ENCODE measurements around the gene SFMBT2.
"Not testable (repeated sequence)": the region's sequence is repeated elsewhere in the genome, so short reads cannot be mapped to it uniquely, and the experiment has no call there.

SFMBT2 gene

GRCh38 chr10:7196284-7196683 lies 214.6 kb downstream of the SFMBT2 start:
- no peaks in the 10 kb centered on the region for H3K27me3 ChIP-seq (ENCODE audit: insufficient read depth, low read length)
- H3K9ac ChIP-seq (ENCODE audit: low read depth, low read length): no peak overlapping the region
- H3K9me3 ChIP-seq (ENCODE audit: insufficient read depth, low read depth, low read length): no peaks in the 10 kb centered on the region; the same call in 1 of the 2 replicates
- H3K4me1 ChIP-seq (ENCODE audit: insufficient read depth, low read length): no peaks in the 10 kb centered on the region
- no peak overlapping the region for H3K27ac ChIP-seq (ENCODE audit: low read length)
- no peak overlapping the region for H3K4me3 ChIP-seq (ENCODE audit: low read length)
- no peaks in the 10 kb centered on the region; the same call in 1 of the 2 replicates for H3K36me3 ChIP-seq (ENCODE audit: insufficient read depth, low read depth, low read length)

DNA sequence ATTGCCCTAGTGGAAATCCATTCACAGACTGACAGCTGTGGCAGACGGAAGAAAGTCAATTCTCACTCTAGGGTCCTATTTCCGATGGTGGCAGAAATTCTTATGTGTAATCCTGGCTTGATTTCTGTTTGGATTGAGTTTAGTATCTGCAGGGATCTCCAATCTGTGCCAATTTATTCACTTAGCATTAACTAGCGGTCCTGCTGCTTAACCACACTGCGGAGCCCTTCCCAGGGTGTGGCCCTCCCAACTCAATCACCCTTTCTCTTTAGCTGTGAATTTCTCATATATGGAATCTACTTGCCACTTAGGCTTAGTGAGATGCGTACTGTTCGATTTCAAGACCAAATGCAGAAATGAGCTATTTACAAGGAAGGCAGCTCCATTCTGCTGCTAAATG lies 215.7 kb downstream of the SFMBT2 start:
- no peaks in the 10 kb centered on the region; the same call in 1 of the 2 replicates for H3K9me3 ChIP-seq (ENCODE audit: insufficient read depth, low read depth, low read length)
- H3K36me3 ChIP-seq (ENCODE audit: insufficient read depth, low read depth, low read length): no peaks in the 10 kb centered on the region; the same call in 1 of the 2 replicates
- H3K4me1 ChIP-seq (ENCODE audit: insufficient read depth, low read length): no peaks in the 10 kb centered on the region
- no peak overlapping the region for H3K27ac ChIP-seq (ENCODE audit: low read length)
- H3K4me3 ChIP-seq (ENCODE audit: low read length): no peak overlapping the region
- no peak overlapping the region for H3K9ac ChIP-seq (ENCODE audit: low read depth, low read length)
- no peaks in the 10 kb centered on the region for H3K27me3 ChIP-seq (ENCODE audit: insufficient read depth, low read length)

- no peaks in the 10 kb centered on the region; the same call in 1 of the 2 replicates for H3K9me3 ChIP-seq (ENCODE audit: insufficient read depth, low read depth, low read length)
- no peak overlapping the region for H3K9ac ChIP-seq (ENCODE audit: low read depth, low read length)
- no peak overlapping the region for H3K27ac ChIP-seq (ENCODE audit: low read length)
- no peaks in the 10 kb centered on the region; the same call in 1 of the 2 replicates for H3K36me3 ChIP-seq (ENCODE audit: insufficient read depth, low read depth, low read length)
- no peaks in the 10 kb centered on the region for H3K4me1 ChIP-seq (ENCODE audit: insufficient read depth, low read length)
- H3K4me3 ChIP-seq (ENCODE audit: low read length): no peak overlapping the region
- no peaks in the 10 kb centered on the region for H3K27me3 ChIP-seq (ENCODE audit: insufficient read depth, low read length)
Observed at GRCh38 chr10:7194571-7194970, 216.3 kb downstream of the SFMBT2 start.

GRCh38 chr10:7193369-7193768 lies 217.5 kb downstream of the SFMBT2 start:
- Histone ChIP-seq H3K4me3 (ENCODE audit: low read length) (no peak overlapping the region), H3K27me3 (ENCODE audit: insufficient read depth, low read length) (no peaks in the 10 kb centered on the region), H3K36me3 (ENCODE audit: insufficient read depth, low read depth, low read length) (no peaks in the 10 kb centered on the region; the same call in 1 of the 2 replicates), H3K9ac (ENCODE audit: low read depth, low read length) (no peak overlapping the region), H3K4me1 (ENCODE audit: insufficient read depth, low read length) (0 out of 2 replicates have a peak, but pooled peaks cover 1% of the 10 kb centered on the region), H3K27ac (ENCODE audit: low read length) (no peak overlapping the region), H3K9me3 (ENCODE audit: insufficient read depth, low read depth, low read length) (no peaks in the 10 kb centered on the region; the same call in 1 of the 2 replicates)

DNA sequence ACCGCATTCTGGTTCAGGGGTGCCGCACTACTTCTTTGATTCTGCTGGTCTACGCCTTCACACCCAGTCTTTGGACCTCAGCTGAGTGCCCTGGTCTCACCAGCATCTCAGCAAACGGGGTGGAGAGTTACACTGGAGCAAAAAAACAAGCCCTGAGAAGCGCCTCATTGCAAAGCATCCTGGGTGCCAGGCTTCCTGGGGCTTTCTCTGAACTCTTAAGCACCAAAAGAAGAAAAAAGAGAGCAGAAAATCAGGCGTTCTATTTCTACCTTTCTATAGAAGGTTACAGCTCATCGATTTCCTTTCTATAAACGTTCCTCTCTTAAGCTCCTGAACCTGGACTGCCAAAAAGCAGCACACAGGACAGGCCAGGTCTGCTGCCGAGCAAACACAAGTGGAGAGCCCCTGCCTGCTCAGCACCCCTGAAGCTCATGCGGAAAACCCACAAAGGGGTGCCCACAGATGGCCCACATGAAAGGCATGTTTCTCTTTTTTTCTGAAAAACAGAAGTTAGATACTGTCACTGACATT lies 217.9 kb downstream of the SFMBT2 start:
- H3K4me1 ChIP-seq (ENCODE audit: insufficient read depth, low read length): 0 out of 2 replicates have a peak, but pooled peaks cover 2% of the 10 kb centered on the region
- no peak overlapping the region for H3K27ac ChIP-seq (ENCODE audit: low read length)
- no peaks in the 10 kb centered on the region; the same call in 1 of the 2 replicates for H3K36me3 ChIP-seq (ENCODE audit: insufficient read depth, low read depth, low read length)
- H3K27me3 ChIP-seq (ENCODE audit: insufficient read depth, low read length): no peaks in the 10 kb centered on the region
- H3K9me3 ChIP-seq (ENCODE audit: insufficient read depth, low read depth, low read length): no peaks in the 10 kb centered on the region; the same call in 1 of the 2 replicates
- H3K4me3 ChIP-seq (ENCODE audit: low read length): no peak overlapping the region
- no peak overlapping the region for H3K9ac ChIP-seq (ENCODE audit: low read depth, low read length)

- H3K27ac ChIP-seq (ENCODE audit: low read length): no peak overlapping the region
- H3K36me3 ChIP-seq (ENCODE audit: insufficient read depth, low read depth, low read length): no peaks in the 10 kb centered on the region; the same call in 1 of the 2 replicates
- no peaks in the 10 kb centered on the region for H3K27me3 ChIP-seq (ENCODE audit: insufficient read depth, low read length)
- no peak overlapping the region for H3K4me3 ChIP-seq (ENCODE audit: low read length)
- H3K4me1 ChIP-seq (ENCODE audit: insufficient read depth, low read length): 0 out of 2 replicates have a peak, but pooled peaks cover 2% of the 10 kb centered on the region
- no peak overlapping the region for H3K9ac ChIP-seq (ENCODE audit: low read depth, low read length)
- no peaks in the 10 kb centered on the region; the same call in 1 of the 2 replicates for H3K9me3 ChIP-seq (ENCODE audit: insufficient read depth, low read depth, low read length)
Observed at GRCh38 chr10:7192061-7192460, 218.8 kb downstream of the SFMBT2 start.

- not testable (repeated sequence) for H3K27me3 ChIP-seq (ENCODE audit: insufficient read depth, low read length); H3K4me1 ChIP-seq (ENCODE audit: insufficient read depth, low read length); H3K27ac ChIP-seq (ENCODE audit: low read length); H3K36me3 ChIP-seq (ENCODE audit: insufficient read depth, low read depth, low read length); H3K9ac ChIP-seq (ENCODE audit: low read depth, low read length); H3K9me3 ChIP-seq (ENCODE audit: insufficient read depth, low read depth, low read length); H3K4me3 ChIP-seq (ENCODE audit: low read length)
Observed at GRCh38 chr10:7190772-7191171, 220.1 kb downstream of the SFMBT2 start.

DNA sequence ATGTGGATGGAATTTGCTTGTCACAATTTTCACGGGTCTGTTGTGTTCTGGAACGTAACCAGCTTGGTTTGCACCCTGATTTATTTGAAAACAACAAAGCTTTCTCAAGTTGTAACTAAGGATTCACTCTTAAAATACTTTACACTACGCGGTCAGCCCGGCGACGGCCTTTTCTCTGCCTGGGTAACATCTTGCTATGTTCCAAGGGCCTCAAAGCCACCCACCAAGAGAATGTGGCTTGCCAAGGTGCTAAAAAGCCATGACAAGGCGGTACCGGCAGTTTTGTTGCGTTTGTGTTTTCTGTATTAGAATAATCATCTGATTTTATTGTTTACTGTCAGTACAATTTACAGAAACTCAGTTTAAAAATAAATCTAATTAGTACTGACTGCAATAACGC lies 220.9 kb downstream of the SFMBT2 start:
- no peak overlapping the region for H3K27ac ChIP-seq (ENCODE audit: low read length)
- no peaks in the 10 kb centered on the region for H3K36me3 ChIP-seq (ENCODE audit: insufficient read depth, low read depth, low read length)
- H3K27me3 ChIP-seq (ENCODE audit: insufficient read depth, low read length): no peaks in the 10 kb centered on the region
- 0 out of 2 replicates have a peak, but pooled peaks cover 2% of the 10 kb centered on the region for H3K4me1 ChIP-seq (ENCODE audit: insufficient read depth, low read length)
- H3K9me3 ChIP-seq (ENCODE audit: insufficient read depth, low read depth, low read length): no peaks in the 10 kb centered on the region
- no peak overlapping the region for H3K4me3 ChIP-seq (ENCODE audit: low read length)
- H3K9ac ChIP-seq (ENCODE audit: low read depth, low read length): no peak overlapping the region

- H3K9ac ChIP-seq (ENCODE audit: low read depth, low read length): no peak overlapping the region
- H3K36me3 ChIP-seq (ENCODE audit: insufficient read depth, low read depth, low read length): no peaks in the 10 kb centered on the region
- no peak overlapping the region for H3K4me3 ChIP-seq (ENCODE audit: low read length)
- no peak overlapping the region for H3K27ac ChIP-seq (ENCODE audit: low read length)
- H3K4me1 ChIP-seq (ENCODE audit: insufficient read depth, low read length): 0 out of 2 replicates have a peak, but pooled peaks cover 2% of the 10 kb centered on the region
- H3K27me3 ChIP-seq (ENCODE audit: insufficient read depth, low read length): no peaks in the 10 kb centered on the region
- no peaks in the 10 kb centered on the region for H3K9me3 ChIP-seq (ENCODE audit: insufficient read depth, low read depth, low read length)
Observed at GRCh38 chr10:7188456-7189050, 222.3 kb downstream of the SFMBT2 start.

DNA sequence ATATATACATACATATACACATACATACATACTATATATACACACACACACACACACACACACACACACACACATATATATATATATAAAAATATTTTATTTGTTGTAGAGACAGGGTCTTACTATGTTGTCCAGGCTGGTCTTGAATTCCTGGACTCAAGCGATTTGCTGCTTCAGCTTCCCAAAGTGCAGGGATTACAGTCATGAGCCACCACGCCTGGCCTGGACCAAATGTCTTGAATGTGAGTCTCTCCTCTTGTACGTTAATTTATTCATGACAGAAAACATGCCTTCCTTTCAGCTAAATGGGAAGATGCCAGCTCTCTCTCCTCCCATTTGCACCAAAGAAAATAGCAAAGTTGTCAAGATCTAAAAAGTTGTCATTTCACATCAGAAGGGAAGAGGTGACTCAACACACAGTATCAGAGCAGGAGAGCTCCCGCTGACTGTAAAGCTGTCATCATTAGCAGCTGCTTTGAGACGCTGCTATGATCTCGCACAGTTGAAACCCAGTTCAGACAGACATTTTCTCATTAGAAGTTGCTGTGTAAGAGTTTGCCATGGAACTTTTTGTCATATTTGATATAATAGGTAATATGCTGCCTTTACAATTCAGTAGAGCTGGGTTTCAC lies 224.3 kb downstream of the SFMBT2 start:
- no peaks in the 10 kb centered on the region for H3K27me3 ChIP-seq (ENCODE audit: insufficient read depth, low read length)
- no peak overlapping the region for H3K9ac ChIP-seq (ENCODE audit: low read depth, low read length)
- H3K36me3 ChIP-seq (ENCODE audit: insufficient read depth, low read depth, low read length): no peaks in the 10 kb centered on the region
- no peaks in the 10 kb centered on the region for H3K9me3 ChIP-seq (ENCODE audit: insufficient read depth, low read depth, low read length)
- no peak overlapping the region for H3K4me3 ChIP-seq (ENCODE audit: low read length)
- H3K4me1 ChIP-seq (ENCODE audit: insufficient read depth, low read length): 0 out of 2 replicates have a peak, but pooled peaks cover 2% of the 10 kb centered on the region
- no peak overlapping the region for H3K27ac ChIP-seq (ENCODE audit: low read length)

GRCh38 chr10:7185367-7185690 lies 225.5 kb downstream of the SFMBT2 start:
- Histone ChIP-seq H3K9me3 (ENCODE audit: insufficient read depth, low read depth, low read length) (no peaks in the 10 kb centered on the region), H3K4me1 (ENCODE audit: insufficient read depth, low read length) (0 out of 2 replicates have a peak, but pooled peaks cover 2% of the 10 kb centered on the region), H3K4me3 (ENCODE audit: low read length) (no peak overlapping the region), H3K27me3 (ENCODE audit: insufficient read depth, low read length) (no peaks in the 10 kb centered on the region), H3K9ac (ENCODE audit: low read depth, low read length) (no peak overlapping the region), H3K27ac (ENCODE audit: low read length) (no peak overlapping the region), H3K36me3 (ENCODE audit: insufficient read depth, low read depth, low read length) (no peaks in the 10 kb centered on the region)
